ENCODE results near the gene KLF12.

The KLF12 gene

DNA sequence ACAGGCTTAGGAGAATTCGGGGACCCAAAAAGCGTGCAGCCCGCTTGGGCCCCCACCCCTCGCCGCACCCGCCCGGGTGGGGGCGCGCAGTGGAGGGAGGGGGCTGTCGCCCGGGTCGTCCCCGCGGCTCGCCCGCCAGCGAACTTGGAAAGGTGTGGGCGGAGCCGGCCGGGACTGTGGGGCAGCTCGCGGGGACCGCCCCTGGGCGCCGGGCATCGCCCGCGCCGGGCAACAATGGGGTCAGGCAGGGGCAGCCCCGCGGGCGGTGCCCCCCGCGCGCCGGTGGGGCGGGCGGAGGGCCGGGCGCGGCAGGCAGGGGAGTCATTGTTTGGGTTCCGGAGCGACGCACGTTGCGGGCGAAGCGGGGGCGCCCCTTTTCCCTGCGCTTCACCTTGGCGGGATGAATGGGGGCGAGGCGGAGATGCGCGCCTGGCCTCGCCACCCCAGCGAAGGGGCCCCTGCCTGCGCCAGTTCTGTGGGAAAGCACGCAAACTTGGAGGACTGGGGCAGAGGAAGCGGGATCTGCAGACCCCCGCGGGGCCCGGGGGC, 647 bp upstream of the KLF12 start:
- peak; percentile 55 to 65 for DNase-seq

DNA sequence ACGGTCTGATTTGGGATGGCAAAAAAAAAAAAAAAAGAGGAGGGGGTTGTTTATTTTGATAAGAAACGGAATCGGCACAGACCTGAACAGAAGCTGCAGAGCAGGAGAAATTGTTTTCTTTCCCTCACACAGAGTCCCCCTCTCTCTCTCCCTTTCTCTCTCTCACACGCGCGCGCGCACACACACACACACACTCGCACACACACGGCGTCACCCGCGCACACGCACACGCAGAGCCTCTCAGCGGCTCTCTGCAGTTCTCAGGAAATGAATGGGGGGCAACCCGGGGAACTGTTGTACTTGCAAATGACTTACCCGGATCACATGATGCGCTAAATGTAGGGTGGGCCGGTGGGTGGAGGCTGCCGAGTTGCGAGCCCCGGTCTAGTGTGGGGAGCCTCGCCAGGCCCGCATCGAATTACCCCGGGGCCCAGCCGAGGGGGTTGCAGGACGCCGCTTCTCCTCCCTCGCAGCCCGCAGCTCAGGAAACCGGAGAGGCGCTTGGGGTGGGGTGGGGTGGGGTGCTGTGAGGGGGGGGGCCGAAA, 475 bp downstream of the KLF12 start:
- peak; percentile 84 to 86 for DNase-seq

DNA sequence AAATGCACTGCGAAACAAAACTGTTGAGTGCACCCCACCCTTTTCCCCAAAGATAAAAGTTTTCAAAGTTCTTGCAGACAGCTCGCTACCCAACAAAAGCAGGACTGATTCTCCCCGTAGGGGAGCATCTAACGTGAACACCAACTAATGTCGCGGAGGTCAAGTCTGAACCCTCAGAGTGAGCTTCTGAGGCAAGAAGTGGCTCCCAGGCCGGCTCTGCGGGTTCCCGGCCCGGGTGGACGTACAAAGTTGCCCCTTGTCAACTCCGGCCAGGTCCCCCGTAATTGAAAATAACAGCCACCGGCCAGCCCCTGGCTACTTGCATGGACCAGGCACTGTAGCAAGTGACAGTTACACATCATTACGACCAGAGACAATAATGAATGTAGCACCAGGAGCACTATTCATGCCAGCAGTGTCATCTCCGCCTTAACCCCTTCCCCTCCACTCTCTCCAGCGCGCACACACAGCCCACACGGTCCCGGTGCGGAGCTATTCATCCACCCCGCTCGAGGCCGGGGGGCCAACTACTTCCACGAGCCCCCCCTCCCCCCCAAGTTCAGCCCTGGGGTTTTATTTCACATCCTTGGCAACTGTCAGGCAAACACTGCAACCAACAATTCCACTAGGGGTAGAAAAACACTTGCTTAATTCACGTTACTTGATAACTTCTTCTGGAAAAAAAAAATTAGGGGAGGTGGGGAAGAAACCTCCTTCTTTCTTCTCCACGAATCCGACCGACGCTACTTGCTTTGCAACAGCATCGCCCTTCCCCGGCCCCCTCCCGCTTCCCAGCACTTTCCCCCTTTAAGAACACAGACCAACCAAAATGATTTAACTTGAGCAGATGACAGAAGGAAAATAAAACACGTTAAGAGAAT, 1.2 kb downstream of the KLF12 start:
- DNase-seq, result peak; percentile 15 to 40

DNA sequence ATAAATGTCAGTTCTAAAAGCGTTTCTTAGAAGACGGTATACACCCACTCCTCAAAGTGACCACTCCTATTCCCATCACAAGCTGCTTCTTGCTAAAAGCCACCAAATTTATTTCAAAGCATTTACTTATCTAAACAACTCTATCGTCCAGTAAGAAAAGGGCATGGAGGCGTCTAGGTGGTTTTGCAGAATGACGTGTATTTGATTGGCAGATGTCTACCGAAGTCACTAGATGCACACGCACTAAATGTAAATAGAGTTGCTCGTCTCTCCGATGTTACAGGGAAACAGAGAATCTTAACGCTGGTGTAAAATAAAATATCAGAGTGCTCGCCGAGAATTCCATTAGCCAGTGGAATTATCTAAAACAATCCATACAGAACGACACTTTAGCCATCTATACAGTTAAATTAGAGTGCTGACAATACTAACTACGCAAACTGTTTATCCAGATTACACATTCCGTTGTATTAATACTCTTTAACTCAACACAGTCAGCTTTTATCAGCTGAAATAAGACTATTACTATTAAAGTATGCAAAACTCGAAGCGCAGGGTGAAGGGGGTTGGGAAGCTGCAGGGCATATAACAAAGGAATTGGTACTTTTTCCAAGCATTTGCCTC, 1.9 kb downstream of the KLF12 start:
- peak; percentile 26 to 38 for DNase-seq

DNA sequence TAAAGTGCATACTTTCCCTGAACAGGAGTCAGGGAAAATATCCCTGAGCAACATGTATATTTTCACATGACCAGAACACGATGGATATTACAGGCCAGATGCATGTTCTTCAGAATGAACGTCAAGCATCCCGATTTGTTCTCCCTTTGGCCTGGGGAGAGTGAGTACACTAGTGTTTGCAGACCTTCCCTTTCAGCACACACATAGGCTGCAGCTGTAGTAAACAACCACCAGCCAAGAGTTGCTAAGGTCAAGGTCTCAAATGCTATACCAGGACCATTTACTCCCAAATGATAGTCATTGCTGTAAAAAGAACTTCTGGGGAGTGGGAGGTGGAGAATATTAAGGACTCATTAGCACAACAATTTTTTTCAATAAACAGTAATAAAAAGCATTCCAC, 3.0 kb downstream of the KLF12 start:
- no peak for DNase-seq

DNA sequence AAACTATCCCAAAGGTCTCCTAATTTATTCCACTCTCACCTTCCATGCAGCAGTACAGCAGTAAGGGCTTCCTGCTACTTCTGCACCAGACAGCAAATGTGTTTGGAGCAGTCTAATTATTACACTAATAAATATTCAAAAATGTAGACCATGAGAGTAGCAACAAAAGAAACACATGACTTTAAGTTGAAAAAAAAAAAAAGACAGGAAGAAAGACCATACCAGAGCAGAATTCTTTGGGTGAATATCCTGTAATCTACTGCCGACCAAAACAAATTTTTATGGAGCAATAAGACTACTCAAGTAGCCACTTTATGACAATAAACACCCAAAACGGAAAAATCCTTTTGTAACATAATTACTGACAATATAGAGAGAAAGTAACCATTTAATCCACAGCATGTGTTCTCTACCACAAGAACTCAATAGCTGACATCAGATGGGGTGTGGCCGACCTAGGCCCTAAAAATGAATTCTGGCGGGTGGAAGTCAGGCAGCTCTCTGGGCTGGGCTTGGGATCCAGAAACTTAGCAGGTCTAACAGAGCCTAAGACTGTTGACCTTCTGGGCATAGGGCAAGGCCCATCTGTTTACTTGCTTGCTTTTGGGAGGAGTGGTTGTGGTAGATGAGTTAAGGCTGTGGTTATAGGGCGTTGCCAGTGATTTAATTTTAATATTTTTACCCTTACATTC, 4.6 kb downstream of the KLF12 start:
- DNase-seq, result no peak

DNA sequence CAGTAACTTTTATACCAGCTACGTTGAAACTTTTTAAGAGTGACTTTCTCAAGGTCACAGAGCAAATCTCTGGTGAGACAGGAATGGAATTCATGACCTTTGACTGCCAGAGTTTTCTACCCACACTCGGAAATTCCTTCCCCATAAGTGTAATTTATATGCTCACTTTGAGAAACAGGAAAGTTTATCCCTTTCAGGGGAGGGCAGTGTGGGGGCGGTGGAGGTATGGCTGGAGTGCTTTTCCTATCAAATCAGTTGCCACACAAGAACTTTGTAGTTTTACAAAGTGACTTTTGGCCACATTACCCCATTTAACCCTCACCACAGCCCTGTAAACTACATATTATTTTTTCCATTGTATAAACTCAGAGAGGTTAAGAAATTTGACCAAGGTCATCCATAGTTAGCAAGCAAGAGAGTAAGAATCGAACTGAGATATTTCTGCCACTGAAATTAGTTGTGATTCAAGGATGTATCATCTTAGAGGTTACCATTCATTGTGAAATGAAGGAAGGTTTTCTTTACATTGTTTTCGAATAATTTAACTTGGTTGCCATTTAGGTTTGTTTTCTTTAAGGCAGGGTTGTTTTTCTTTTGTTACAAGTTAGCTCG, 5.9 kb downstream of the KLF12 start:
- no peak for DNase-seq

DNA sequence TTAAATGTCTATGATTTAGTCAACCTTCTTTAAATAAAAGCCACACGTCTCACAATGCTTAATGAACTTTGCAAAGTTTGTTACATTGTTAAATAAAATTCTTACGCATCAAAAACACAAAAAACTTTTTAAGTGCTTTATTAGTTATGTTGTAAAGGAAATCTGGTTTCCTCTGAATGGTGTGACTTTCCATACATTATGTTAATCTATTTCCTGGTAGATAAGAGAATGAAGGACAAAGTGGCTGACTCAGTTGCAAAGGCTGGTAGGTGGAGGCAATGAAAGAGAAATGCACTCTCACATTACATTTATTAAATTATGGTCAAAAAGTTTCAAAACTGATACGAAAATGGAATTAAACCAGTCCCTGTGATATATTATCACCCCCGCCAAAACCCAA, 15.9 kb downstream of the KLF12 start:
- DNase-seq, result no peak

DNA sequence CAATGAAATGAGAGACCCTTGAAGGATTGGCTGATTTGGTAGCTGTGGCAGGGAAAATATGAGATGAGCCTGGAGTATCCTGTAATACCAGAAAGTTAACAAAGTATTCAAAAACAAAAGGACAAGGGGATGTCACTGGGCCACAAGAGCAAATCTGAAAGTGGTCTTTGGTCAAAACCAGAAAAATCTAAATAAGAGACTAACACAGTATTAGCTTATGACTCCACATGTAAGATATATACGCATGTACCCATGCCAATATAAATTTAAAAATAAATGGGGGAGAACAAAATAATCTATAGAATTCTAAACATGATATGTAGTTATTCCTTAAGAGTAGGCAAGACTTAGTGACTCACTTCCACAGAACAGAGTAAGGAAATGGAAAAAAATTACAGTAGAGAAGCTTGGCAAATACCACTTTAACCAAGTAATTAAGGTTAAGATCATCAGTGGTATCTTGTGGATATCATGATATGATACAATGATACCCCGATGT, 16.9 kb downstream of the KLF12 start:
- DNase-seq, result no peak

DNA sequence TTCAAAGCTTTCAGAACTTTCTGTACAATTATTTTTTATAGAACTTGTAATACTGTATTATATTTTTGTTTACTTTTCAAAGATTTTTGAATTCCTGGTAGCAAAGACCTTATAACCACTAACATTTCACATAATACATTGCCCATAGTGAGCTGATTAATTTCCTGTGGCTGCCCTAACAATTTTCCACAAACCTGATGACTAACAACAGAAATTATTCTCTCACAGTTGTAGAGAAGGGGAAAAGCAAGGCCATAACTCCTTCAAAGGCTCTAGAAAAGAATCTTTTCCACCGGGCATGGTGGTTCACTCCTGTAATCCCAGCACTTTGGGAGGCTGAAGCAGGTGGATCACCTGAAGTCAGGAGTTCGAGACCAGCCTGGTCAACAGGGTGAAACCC, 19.1 kb downstream of the KLF12 start:
- DNase-seq, result no peak

DNA sequence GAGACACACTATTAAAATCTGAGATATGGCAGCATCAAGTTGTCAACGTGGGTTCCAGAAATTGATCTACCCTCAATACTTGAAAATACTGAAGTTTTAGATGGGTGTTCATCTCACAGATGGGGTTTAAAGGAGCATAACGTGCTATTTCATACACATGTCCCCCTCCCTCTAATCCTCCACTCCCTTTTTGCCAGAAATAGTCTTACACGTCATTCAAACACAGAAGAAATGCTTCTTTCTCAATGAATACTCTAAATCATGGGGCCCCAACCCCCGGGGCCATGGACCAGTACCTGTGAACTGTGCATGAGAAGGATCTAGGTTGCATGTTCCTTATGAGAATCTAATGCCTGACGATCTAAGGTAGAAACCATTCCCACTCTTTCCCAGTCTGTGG, 19.6 kb downstream of the KLF12 start:
- DNase-seq, result no peak

DNA sequence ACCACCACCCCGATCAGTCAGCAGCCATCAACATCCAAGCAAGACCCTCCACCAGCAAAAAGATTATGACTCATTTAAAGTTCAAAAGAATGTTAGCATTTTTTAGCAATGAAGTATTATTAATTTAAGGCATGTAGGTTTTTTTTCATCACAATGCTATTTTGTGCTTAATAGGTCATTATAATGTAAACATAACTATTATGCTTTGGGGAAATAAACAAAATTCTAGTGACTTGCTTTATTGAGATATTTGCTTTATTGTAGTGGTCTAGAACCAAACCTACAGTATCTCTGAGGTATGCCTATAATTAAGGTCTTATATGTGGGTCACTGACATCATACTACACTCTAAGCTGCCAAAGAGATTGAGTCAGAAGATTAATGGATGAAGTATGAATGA, 20.0 kb downstream of the KLF12 start:
- no peak for DNase-seq

DNA sequence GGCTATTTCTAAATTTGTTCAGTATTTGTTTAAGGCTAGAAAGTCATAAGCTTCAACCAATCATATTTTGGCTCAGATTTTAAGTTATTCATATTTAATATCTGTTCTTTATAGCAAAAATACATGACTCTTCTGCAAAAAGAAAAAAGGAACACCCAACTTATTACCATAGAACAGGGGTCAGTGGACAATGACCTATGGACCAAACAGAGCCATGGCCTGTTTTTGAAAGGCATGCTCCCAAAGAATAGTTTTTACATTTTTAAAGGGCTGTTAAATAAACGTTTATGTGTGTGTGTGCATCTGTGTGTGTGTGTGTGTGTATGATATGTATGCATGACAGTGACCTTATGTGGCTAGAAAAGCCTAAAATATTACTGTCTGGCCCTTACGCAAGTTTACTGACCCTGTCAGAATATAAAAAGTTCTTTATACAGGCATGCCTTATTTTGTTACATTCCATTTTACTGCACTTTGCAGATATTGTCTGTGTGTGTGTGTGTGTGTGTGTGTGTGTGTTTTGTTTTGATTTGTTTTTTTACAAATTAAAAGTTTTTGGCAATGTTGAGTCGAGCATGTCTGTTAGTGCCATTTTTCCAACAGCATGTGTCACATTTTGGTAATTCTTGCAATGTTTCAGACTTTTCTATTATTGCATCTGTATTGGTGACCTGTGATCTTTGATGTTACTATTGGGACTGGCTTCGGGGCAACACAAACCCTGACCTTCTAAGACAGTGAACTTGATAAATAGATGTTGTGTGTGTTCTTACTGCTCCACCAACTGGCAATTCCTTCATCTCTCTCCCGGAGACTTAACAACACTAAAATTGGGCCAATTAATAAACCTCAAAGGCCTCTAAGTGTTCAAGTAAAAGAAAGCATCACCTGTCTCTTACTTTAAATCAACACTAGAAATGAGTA, 22.0 kb downstream of the KLF12 start:
- no peak for DNase-seq

DNA sequence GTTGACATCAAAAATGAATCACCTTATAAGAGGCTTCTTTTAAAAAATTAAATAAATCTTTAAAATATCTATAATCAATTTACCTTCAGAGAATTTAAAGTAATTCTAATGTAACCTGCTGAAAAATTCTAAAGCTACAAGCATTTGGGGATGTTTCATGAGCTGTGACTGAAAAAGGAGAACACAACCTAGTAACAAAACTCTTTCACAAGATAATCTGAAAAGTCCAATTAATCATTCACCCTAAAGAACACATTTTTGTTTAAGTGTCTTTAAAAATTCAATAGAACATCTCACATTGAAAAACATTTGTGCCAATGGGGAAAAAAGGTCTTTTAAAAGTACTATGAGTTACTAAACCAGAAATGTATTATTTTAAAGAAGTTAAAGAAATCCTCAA, 22.8 kb downstream of the KLF12 start:
- no peak for DNase-seq

DNA sequence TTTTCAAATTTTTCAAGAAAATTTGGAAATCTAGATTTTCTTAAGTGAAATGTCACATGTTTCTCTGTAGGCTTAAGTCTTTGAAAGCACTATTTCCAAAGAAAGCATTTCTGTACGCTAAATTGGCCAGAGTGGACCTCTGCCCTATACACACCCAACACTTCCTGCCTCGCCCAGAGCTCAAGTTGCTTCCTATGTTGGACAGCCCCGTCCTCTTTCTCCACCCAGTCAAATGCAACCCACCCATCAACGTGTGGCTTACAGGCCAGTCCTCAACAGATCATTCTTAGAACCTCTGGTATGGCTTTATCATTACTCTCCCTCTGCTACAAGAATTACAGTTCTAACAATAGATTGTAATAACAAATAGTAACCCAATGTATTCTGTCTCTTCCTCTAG, 24.2 kb downstream of the KLF12 start:
- no peak for DNase-seq

DNA sequence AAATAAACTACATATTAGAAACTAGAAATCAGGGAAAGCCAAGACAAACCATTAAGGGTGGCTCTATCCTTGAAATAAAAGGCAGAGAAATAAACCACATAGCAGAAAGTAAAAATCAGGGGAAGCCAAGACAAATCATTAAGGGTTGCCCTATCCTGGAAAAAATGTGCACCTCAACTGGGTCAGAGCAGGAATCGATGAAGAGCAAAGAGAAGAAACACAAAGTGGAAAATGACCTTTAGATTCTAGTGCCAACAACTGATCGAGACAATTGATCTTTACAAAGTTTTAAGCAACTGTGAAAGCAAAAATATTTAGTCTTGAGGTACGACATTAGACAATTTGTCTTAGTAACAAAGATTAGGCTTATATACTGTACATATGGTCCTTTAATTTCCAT, 26.6 kb downstream of the KLF12 start:
- DNase-seq, result no peak

DNA sequence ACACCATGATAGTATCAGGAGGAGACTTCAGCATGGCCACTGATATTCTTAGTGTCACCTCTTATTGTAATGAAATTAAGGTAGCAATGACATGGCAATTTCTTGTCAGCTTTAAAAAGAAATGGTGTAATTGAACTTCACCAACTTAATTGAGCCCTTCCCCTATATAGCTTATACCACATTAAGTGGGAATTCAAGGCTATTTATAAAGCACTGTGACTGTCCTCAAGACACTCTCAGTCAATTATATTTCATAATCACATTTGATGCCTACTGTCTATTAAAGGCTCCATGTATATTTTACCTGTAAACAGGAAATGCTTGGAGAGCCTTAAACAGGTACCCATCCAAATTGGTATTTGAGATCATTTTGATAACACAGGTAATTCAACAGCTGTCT, 28.3 kb downstream of the KLF12 start:
- DNase-seq, result no peak

DNA sequence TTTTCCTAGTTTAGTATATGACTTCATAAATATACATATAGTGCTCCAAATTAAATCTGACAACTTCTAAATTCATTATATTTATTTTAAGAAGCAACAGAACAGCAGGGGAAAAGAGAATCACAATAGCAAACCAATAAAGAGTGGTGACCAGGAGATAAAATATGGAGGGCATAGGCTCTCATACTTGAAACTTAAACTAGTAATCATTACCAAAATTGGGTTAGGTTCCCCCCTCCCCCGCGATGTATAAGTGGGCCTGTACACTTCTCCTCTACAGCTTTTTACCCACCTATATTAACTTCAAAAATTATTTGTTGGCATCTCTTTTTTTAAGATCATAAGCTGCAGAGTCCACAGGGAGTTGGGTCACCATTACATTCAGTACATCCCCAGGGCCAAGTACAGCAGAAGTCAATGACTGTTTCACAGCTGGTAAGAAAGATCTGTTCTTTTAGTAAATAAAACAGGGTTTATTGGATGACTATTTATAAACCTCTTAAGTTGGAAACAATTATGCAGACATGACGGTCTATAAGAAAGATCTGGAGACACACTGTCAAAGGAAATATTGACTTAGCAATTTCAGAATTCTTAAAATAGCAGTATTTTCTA, 29.4 kb downstream of the KLF12 start:
- no peak for DNase-seq

DNA sequence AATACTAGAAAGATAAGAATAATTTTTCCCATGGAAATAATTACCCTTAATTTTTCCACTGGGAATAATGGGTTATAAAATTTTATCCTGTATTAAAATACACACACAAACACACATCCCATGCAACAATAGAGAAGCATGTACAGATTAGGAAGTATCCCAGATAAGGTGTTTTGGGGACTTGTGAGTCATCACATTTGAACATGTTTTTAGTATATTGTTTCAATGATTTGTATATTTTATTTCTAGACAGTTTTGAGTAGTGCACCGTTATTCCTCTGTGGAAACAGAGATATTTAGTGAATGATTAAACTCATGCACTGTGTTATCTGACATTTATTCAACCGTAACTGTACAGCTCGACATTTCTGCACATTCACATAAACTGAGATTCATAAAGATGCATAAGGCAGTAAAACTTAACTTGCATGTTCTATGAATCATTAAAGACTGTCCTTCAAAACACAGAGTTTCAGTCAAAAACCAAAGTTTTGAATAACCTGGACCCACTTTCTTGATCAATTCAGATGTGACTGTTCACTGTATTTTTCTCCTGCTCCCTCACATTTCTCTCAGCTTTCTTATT, 30.1 kb downstream of the KLF12 start:
- DNase-seq, result no peak

DNA sequence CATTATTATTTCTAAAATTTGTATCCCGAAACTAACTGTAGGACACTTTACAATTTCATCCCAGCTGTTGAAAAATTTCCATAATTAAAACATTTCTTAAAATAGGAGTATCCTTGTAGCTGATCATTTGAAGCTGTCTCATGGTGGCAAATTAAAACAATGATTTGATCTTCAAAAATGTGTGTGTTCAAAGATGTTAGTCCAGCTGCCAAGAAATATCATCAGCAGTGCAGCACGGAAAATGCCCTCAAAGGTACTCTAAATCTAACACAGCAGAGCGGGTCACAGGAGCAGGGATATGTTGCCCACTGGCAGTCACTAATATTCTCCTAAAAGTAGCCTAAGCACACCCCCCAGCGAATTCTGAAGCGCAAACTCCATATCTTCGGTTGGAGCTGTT, 31.0 kb downstream of the KLF12 start:
- no peak for DNase-seq

DNA sequence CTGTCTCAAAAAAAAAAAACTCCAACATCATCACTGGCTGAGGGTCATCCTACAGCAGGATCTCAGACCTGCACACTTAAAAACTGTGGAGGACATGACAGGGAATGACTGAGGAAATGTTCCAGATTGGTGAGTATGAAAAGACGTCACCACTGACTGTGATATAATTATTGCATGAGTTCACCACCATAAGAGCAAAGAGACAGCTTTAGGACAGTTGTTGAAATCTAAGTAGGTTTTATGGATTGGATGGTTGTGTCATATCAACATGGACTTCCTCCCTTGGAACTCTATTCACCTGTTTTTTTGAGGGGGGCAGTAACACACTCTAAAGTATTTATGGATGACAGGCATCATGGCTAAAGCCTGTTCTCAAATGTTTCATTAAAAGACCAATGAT, 31.5 kb downstream of the KLF12 start:
- DNase-seq, result no peak
